ENCODE results near the gene SEMA3F. TPM values are rescaled to one million over a fixed set of nuclear protein-coding genes. Genes with fewer than 3 reads are reported as not detected.

SEMA3F gene
- polyA plus RNA-seq, 1 experiment, result 11.4 TPM

GRCh38 chr3:50162034-50162883, 7.1 kb downstream of the SEMA3F start:
- DNase-seq (ENCODE audit: low read depth), result no peak
- TF ChIP-seq CTCF (IDR thresholded peaks at IDR 0.05; ENCODE audit: insufficient read depth, low read depth, low read length), result no peak
- ChIA-PET POLR2A (no interaction called here), CTCF (interaction anchor here (1.0 to 1.3 kb wide), 2 partner anchors 8 to 40 kb away, joined by 3 read pairs; no protein-coding TSS in a partner anchor)
- Histone ChIP-seq H3K36me3 (ENCODE audit: control insufficient read depth, insufficient read depth, low read length) (no peaks in the 10 kb centered on the region; the same call in 1 of the 2 replicates), H3K4me3 (ENCODE audit: low read depth, low read length) (no peak overlapping the region), H3K27me3 (ENCODE audit: control insufficient read depth, insufficient read depth, low read length) (no peaks in the 10 kb centered on the region)

GRCh38 chr3:50163572-50164455, 8.7 kb downstream of the SEMA3F start:
- POLR2A ChIA-PET, result no interaction called here
- Histone ChIP-seq H3K4me3 (ENCODE audit: low read depth, low read length) (no peak overlapping the region), H3K27me3 (ENCODE audit: control insufficient read depth, insufficient read depth, low read length) (no peaks in the 10 kb centered on the region), H3K36me3 (ENCODE audit: control insufficient read depth, insufficient read depth, low read length) (no peaks in the 10 kb centered on the region; the same call in 1 of the 2 replicates)
- peak; percentile 52 for DNase-seq (ENCODE audit: low read depth)
- TF ChIP-seq CTCF (IDR thresholded peaks at IDR 0.05; ENCODE audit: insufficient read depth, low read depth, low read length), result no peak
- CTCF ChIA-PET, result interaction anchor here (0.9 to 1.6 kb wide), 4 partner anchors 25 to 43 kb away, joined by 3 to 7 read pairs (median 4); no protein-coding TSS in a partner anchor

- ChIA-PET POLR2A (no interaction called here), CTCF (interaction anchor here (1.2 to 1.9 kb wide), 5 partner anchors 25 to 44 kb away, joined by 3 to 9 read pairs (median 7); no protein-coding TSS in a partner anchor)
- TF ChIP-seq CTCF (IDR thresholded peaks at IDR 0.05; ENCODE audit: insufficient read depth, low read depth, low read length), result no peak
- Histone ChIP-seq H3K4me3 (ENCODE audit: low read depth, low read length) (no peak overlapping the region), H3K27me3 (ENCODE audit: control insufficient read depth, insufficient read depth, low read length) (no peaks in the 10 kb centered on the region), H3K36me3 (ENCODE audit: control insufficient read depth, insufficient read depth, low read length) (no peaks in the 10 kb centered on the region; the same call in 1 of the 2 replicates)
- DNase-seq (ENCODE audit: low read depth), result no peak
Observed at GRCh38 chr3:50164481-50164880, 9.4 kb downstream of the SEMA3F start.

- 0 out of 2 replicates have a peak, but pooled peaks have one; percentile 13 for TF ChIP-seq CTCF (IDR thresholded peaks at IDR 0.05; ENCODE audit: insufficient read depth, low read depth, low read length)
- Histone ChIP-seq H3K36me3 (ENCODE audit: control insufficient read depth, insufficient read depth, low read length) (no peaks in the 10 kb centered on the region; the same call in 1 of the 2 replicates), H3K4me3 (ENCODE audit: low read depth, low read length) (no peak overlapping the region), H3K27me3 (ENCODE audit: control insufficient read depth, insufficient read depth, low read length) (no peaks in the 10 kb centered on the region)
- DNase-seq (ENCODE audit: low read depth), result peak; percentile 51
- ChIA-PET POLR2A (interaction anchor here (0.6 kb wide), 1 partner anchor 39 kb away, joined by 4 read pairs; no protein-coding TSS in a partner anchor), CTCF (interaction anchor here (0.6 to 1.9 kb wide), 7 partner anchors 8 to 56 kb away, joined by 3 to 9 read pairs (median 4); no protein-coding TSS in a partner anchor)
Observed at GRCh38 chr3:50164984-50165909, 10.1 kb downstream of the SEMA3F start.

Measured in BJ (cell line).